NCI-H2107 treated with DMSO at 0.1 percent for 48 hours (cell line): ENCODE results near the gene RAP1GDS1.
"Not testable (repeated sequence)": the region's sequence is repeated elsewhere in the genome, so short reads cannot be mapped to it uniquely, and the experiment has no call there.

Source experiments
- DNase-seq: peaks from one replicate; lab custom pipeline; 2025; ENCODE audit not compliant: unreplicated experiment; lab: John Stamatoyannopoulos, UW

Gene RAP1GDS1

GRCh38 chr4:98423009-98423408 lies 161.8 kb downstream of the RAP1GDS1 start:
- DNase-seq = no peak

DNA sequence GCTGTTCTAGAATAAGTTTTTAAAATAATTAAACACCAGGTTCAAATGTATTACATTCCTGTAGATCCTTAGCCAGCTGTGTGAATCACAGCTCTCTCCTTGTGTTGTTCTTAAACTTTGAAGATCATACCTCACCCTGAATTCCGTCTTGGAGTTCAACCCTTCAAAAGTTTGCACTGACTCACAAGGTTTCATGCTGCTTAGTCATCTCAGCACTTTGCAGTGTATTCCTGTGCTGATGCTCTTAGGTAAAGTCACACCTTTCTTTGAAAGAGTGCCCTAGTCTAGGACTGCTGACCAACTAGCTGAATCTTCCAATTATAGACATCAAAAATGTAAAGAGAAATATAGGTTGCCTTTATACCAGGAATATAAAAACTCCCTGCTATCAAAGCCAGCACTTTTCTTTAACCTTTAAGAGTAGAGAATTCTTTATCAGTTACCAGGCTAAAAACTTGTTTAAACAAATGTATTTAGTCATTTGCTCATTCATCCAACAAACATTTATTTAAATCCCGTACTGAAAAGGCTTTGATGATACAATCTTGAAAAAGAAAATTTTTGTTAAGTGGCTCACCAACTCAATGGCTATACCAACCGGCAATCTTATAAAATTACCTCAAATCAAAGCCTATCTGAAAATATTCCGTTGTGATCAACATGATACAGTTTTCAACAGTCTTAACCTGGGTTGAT lies 169.7 kb downstream of the RAP1GDS1 start:
- DNase-seq = no peak

DNA sequence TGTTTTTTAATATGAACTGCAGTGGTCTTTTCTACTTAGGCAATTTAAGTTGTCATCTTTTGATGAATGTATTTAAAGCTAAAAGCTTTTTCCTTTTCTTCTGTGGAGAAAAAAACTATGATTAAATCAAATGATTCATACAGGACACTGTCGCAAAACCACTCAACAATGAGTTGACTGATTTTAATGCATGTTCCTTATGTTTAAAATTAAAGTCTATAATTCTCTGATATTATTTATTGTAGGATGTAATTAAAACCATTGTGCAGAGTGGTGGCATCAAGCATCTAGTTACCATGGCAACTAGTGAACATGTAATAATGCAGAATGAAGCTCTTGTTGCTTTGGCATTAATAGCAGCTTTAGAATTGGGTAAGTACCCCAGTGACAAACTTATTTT lies 172.5 kb downstream of the RAP1GDS1 start:
- no peak for DNase-seq

DNA sequence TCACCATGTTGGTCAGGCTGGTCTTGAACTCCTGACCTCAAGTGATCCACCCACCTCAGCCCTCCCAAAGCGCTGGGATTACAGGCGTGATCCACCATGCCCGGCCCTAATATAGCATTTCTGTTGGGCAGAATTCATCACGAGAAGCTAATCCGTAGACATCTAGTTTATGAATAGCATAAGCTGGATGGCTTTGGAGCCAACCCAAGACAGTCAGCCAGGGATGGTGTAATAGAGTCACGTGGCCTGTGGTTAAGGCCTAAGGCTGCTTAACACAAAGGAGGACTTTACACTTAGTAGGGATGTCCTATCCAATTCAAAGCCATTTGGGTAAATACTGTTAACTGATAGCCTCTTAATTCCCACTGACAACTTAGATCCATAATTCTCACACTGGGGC lies 173.6 kb downstream of the RAP1GDS1 start:
- DNase-seq = no peak

GRCh38 chr4:98444371-98444770 lies 183.2 kb downstream of the RAP1GDS1 start:
- DNase-seq = no peak

- peak; percentile 4 for DNase-seq
Observed at GRCh38 chr4:98446499-98447375, 185.6 kb downstream of the RAP1GDS1 start.

GRCh38 chr4:98447648-98448047 lies 186.5 kb downstream of the RAP1GDS1 start:
- no peak for DNase-seq

- DNase-seq = no peak
Observed at GRCh38 chr4:98448908-98449307, 187.7 kb downstream of the RAP1GDS1 start.

DNA sequence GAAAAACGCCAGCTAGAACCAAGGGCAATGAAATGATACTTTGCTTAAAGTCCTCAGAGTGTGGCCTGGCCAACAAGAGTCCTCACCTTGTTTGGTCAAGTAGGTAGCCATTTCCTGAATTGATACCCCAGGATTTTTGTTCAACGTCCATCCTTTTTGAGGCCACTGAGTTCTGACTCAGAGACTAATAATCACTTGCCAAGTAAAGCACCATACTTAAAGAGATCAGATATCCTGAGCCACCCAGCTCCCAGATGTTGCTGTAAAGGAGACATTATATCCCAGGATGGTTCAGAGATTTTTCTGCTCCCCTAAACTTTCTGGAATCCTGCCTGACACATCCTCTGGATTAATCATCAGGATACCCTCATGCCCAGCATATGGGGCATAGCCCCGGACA lies 190.9 kb downstream of the RAP1GDS1 start:
- no peak for DNase-seq

- not testable (repeated sequence) for DNase-seq
Observed at GRCh38 chr4:98457422-98457821, 196.2 kb downstream of the RAP1GDS1 start.

DNA sequence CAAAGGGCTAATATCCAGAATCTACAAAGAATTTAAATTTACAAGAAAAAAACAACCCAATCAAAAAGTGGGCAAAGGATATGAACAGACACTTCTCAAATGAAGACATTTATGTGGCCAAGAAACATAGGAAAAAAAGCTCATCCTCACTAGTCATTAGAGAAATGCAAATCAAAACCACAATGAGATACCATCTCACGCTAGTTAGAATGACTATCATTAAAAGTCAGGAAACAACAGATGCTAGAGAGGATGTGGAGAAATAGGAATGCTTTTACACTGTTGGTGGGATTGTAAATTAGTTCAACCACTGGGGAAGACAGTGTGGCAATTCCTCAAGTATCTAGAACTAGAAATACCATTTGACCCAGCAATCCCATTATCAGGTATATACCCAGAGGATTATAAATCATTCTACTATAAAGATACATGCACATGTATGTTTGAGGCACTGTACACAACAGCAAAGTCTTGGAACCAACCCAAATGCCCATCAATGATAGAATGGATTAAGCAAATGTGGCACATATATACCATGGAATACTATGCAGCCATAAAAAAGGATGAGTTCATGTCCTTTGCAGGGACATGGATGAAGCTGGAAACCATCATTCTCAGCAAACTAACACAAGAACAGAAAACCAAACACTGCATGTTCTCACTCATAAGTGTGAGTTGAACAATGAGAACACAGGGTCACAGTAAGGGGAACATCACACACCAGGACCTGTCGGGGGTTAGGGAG lies 200.1 kb downstream of the RAP1GDS1 start:
- DNase-seq = not testable (repeated sequence)

DNA sequence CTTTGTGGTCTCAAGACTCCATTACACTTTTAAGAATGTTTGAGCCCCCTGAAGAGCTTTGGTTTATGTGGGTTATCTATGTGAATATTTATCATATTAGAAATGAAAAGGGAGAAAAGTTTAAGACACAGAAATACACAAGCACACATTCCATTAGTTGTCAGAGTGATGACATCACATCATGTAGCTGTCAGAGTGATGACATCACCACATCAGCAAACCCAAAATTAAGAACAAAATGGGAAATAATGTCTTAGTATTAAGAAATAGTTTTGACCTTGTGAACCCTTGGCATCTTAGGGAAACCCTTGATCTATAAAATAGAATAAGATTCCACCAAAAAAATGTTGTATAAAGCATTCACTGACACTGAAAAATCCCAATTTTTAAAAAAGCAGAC lies 201.3 kb downstream of the RAP1GDS1 start:
- DNase-seq = no peak

- DNase-seq = no peak
Observed at GRCh38 chr4:98466868-98467599, 205.8 kb downstream of the RAP1GDS1 start.

- peak; percentile 35 for DNase-seq
Observed at GRCh38 chr4:98467627-98468072, 206.5 kb downstream of the RAP1GDS1 start.

DNA sequence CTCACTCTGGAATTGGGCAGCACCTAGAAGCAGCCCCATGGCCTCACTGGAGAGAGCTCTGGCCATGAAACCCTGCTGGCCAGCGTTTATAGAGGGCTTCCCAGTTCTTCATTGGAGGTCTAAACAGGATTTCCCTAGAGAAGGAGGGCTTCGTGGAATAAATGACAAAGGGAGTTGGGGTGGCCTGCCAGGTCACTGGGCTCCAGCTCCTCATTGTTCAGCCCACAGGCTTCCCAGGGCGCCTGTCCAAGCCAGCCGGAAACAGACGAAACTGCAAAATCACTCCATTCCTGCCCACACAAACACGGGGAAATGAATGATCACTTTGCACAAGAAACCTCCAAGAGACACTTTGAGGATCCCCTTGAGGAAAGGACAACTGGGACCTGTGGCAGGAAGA lies 207.5 kb downstream of the RAP1GDS1 start:
- no peak for DNase-seq

DNA sequence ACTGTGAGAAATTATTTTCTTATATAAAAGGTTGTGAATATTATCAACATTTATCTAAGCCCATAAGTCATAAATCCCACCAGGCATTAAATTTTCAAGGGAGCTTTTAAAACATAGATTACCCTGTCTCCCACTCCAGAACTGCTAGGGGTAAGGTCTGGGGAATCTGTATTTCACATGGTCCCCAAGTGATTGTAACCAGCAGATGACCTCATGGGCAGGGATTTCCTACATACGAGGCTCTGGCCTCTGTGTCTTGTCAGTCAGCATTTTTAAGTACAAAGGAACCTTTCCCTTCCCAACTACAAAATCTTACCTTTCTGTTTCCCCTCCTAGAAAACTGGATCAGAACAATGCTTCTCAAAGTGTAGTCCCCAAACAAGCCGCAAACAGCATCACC lies 208.6 kb downstream of the RAP1GDS1 start:
- DNase-seq = no peak

DNA sequence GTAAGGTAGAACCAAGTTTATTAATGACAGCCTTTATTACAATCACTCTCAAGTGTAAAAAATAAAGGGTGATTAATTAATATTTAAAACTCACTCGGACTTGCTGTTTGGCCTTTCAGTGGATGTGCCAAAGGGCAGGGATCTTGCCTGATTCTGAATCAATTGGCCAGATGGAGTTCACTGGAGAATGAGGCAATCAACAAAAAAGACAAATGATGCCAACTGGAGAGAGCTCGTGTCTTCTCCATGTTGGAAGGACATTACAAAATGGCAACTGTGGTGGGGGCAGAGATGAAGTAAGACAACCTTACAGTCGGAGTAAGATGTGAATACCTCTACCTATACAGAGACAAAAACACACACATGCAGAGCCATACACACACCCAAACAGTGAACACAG lies 209.2 kb downstream of the RAP1GDS1 start:
- DNase-seq = no peak

- DNase-seq = no peak
Observed at GRCh38 chr4:98470831-98471230, 209.6 kb downstream of the RAP1GDS1 start.

GRCh38 chr4:98473046-98473445 lies 211.9 kb downstream of the RAP1GDS1 start:
- no peak for DNase-seq

- DNase-seq = no peak
Observed at GRCh38 chr4:98474408-98474844, 213.2 kb downstream of the RAP1GDS1 start.

- DNase-seq = no peak
Observed at GRCh38 chr4:98476891-98477290, 215.7 kb downstream of the RAP1GDS1 start.
